Memory B cell (primary cell): Measurements from ENCODE around the gene TMEM266.

Source experiments
- ATAC-seq: fragments of 150-1000 bp; cut with Tn5 transposase; 2 replicates; pipeline ENCODE4 v1.10.0; 2021; ENCODE audit warnings: low read depth, mild to moderate bottlenecking, moderate library complexity
- DNase-seq, 2 donors: peaks; one replicate each; pipeline ENCODE4 v3.0.0; 2022; ENCODE audit warnings: low spot score in 2 of 2
- H3K27ac Mint-ChIP-seq: one replicate; pipeline ENCODE4 v1.8.0; 2022; ENCODE audit warnings: mild to moderate bottlenecking, moderate library complexity, mixed read lengths
- H3K27me3 Mint-ChIP-seq: one replicate; pipeline ENCODE4 v1.8.0; 2022; ENCODE audit warnings: mixed read lengths
- H3K36me3 Mint-ChIP-seq: one replicate; pipeline ENCODE4 v1.8.0; 2022; ENCODE audit warnings: mild to moderate bottlenecking, mixed read lengths
- H3K4me1 Mint-ChIP-seq: one replicate; pipeline ENCODE4 v1.8.0; 2022; ENCODE audit warnings: mixed read lengths
- H3K4me3 Mint-ChIP-seq: one replicate; pipeline ENCODE4 v1.8.0; 2022; ENCODE audit warnings: mild to moderate bottlenecking, moderate library complexity, mixed read lengths
- H3K9me3 Mint-ChIP-seq: one replicate; pipeline ENCODE4 v1.8.0; 2022; ENCODE audit warnings: mixed read lengths

Gene TMEM266

DNA sequence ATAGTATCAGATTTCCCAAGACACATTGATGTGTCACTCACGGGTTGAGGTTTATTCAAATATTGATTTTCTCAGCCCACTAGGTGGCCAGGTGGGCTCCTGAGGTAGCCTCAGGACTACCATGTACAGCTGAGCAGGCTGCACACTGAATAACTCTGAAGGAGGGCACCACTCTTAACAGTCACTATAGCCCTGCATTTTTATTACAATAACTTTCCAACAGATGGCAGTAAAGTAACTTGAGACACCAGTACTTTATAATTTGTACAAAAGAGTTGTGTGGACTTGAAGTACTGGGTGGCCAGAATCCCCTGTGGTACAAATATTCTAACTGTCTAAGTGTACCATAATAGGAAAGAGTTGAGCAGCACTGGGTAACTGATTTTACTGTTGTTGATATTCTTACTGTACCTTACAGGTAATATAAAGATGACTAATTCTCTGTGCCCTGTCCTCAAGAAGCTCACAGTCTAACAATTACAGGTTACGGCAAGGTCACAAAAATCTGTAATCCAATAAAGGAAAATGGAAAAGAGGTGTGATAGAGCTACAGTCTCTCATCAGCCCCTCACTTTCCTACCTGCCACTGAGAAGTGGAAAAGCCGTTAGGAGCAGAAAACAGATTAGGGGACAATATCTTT is 175.5 kb downstream of the TMEM266 start:
- no peak overlapping the region for H3K4me3 Mint-ChIP-seq
- H3K27me3 Mint-ChIP-seq, result no peaks in the 10 kb centered on the region
- peaks cover 2% of the 10 kb centered on the region for H3K4me1 Mint-ChIP-seq
- DNase-seq, result no peak
- H3K36me3 Mint-ChIP-seq, result peaks cover 6% of the 10 kb centered on the region
- peak; percentile 66 for ATAC-seq
- H3K9me3 Mint-ChIP-seq, result no peaks in the 10 kb centered on the region
- H3K27ac Mint-ChIP-seq, result no peak overlapping the region

DNA sequence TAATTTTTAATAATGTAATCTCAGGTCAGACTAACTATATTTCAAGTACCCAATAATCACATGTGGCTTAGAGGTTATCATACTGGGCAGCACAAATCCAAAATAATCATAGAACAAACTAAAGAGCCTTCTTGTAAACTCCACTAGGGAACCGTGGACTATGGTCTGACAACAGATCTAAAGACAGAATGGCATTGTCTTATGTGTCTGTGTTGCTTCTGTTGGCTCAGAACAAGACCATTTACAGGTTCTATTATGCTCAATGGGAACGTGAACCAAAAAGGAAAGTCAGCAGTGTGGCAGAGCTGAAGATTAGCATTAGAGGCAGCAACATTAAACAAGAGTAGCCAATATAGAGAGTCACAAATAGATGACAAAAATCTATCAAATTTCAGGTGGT is 176.6 kb downstream of the TMEM266 start:
- Mint-ChIP-seq H3K9me3 (no peaks in the 10 kb centered on the region), H3K27ac (no peak overlapping the region), H3K4me1 (peaks cover 2% of the 10 kb centered on the region), H3K4me3 (no peak overlapping the region), H3K27me3 (no peaks in the 10 kb centered on the region), H3K36me3 (peaks cover 3% of the 10 kb centered on the region)
- no peak for ATAC-seq
- DNase-seq, result no peak

DNA sequence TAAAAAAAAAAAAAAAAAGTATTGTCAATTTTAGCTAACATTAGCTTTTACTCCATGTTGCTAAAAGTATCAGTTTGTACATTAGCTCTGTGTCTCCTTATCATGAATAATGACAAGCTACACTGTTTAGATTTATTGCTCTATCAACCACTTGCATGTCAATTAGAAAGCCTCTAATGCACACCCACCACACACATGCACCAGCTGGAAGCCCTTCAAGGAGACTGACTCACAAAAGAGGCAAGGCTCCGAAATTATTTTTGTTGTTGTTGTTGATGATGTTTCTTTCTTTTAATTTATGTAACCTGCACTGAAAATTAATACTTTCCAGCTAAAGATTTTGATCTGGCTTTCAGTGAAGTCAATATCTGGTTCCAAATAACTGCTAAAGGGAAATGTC is 180.0 kb downstream of the TMEM266 start:
- H3K9me3 Mint-ChIP-seq, result no peaks in the 10 kb centered on the region
- peaks cover 8% of the 10 kb centered on the region for H3K36me3 Mint-ChIP-seq
- ATAC-seq, result no peak
- H3K27ac Mint-ChIP-seq, result no peak overlapping the region
- no peaks in the 10 kb centered on the region for H3K27me3 Mint-ChIP-seq
- H3K4me1 Mint-ChIP-seq, result peaks cover 2% of the 10 kb centered on the region
- no peak for DNase-seq
- no peak overlapping the region for H3K4me3 Mint-ChIP-seq

DNA sequence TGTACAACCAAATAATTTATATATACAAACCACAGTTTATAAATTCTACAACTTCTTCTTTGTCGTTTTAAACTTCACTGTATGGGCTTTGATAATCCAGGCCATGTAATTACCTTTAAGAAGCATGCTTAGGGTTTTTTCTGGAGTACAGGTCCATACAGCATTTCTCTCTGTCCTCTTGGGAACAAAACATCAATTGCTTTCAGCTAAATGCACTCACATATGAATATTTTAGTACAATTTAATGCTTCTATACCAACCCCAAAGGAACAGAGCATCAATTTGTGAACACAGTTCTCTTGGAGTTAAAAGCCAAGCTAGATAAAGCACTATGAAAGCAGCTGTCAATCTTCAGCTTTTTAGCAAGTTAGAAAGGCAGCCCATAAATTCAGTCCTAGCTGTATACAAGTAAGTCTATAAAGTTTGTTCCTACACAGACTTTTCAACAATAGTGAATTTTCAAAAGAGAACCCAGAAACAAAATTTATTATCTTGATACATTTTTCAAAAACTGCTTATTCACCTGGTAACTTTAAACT is 185.4 kb downstream of the TMEM266 start:
- no peak overlapping the region for H3K27ac Mint-ChIP-seq
- no peaks in the 10 kb centered on the region for H3K4me1 Mint-ChIP-seq
- ATAC-seq (no peak), DNase-seq (no peak)
- H3K4me3 Mint-ChIP-seq, result no peak overlapping the region
- no peaks in the 10 kb centered on the region for H3K27me3 Mint-ChIP-seq
- H3K9me3 Mint-ChIP-seq, result no peaks in the 10 kb centered on the region
- peaks cover 13% of the 10 kb centered on the region for H3K36me3 Mint-ChIP-seq

DNA sequence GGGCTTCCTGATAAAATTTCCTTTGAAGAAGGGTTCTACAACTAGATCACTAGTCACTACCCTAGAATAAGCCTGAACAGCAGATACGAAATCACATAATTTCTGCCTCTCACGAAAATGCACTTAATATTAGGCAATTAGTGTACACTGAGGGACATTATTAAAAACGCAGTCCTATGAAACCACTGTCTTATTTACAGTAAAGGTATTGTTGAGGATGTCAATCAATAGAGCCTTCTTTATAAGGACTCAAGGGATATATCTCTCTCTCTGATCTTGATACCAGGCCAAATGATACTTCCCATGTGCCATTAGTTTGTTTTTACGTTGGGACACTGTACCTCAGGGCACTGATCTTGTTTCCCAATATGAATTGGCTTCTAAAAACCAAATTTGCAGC is 191.9 kb downstream of the TMEM266 start:
- Mint-ChIP-seq H3K27me3 (no peaks in the 10 kb centered on the region), H3K9me3 (no peaks in the 10 kb centered on the region), H3K4me3 (no peak overlapping the region), H3K4me1 (no peaks in the 10 kb centered on the region), H3K27ac (no peak overlapping the region), H3K36me3 (peaks cover 3% of the 10 kb centered on the region)
- no peak for DNase-seq
- ATAC-seq, result no peak

DNA sequence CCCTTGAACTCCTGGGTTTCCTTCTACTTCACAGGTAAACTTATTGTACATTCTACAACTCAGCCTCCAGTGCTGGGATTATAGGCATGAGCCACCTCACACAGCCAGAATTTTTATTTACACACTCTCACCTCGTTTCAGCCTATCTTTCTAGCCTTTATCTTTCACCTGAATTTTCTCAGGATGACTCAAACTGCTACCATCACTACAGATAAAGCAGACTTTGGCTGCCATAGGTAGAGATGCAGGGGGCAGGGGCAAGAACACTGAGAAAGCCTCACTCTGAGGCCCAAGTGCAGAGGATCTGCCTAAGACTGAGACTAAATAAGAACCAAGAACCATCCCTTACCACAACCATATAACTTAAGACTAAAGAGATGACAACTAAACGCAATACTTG is 192.5 kb downstream of the TMEM266 start:
- peaks cover 3% of the 10 kb centered on the region for H3K36me3 Mint-ChIP-seq
- H3K4me1 Mint-ChIP-seq, result no peaks in the 10 kb centered on the region
- ATAC-seq (no peak), DNase-seq (no peak)
- no peak overlapping the region for H3K27ac Mint-ChIP-seq
- H3K27me3 Mint-ChIP-seq, result no peaks in the 10 kb centered on the region
- no peaks in the 10 kb centered on the region for H3K9me3 Mint-ChIP-seq
- H3K4me3 Mint-ChIP-seq, result no peak overlapping the region

DNA sequence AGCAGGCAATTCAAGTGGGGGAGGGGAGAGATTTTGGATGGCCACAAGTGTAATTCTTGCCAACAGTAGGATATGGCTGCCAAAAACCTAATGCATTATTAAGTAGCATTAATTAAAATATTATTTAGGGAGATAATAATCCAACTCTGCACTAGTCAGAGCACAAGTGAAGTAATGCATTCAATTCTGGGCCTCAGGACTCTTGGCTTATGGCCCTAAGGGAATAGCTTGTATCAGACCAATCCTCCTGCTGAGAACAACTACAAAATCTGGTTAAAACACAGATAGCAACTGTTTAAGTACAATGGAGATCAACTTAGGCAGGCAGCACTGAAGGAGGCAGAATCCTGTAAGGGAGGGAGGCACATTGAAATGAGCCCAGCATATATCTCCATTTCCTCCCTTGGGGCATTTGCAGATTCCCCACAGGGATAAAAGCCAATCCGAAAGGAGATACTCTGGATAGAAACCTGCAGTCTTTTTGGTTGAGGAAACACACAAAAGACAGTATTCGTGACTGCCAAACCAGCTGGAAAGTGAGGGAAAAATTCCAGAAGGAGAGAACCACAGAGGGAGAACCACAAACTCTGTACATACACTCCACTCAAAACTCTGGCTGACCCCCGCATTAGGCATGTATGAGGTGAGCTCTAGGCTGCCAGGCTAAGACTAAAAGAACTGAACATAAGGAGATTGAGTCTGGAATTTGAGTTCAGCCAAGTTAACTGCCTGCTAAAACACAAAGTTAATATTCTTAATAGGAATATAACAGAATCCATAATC is 194.1 kb downstream of the TMEM266 start:
- Mint-ChIP-seq H3K36me3 (peaks cover 3% of the 10 kb centered on the region), H3K27me3 (no peaks in the 10 kb centered on the region), H3K27ac (no peak overlapping the region), H3K9me3 (no peaks in the 10 kb centered on the region), H3K4me3 (no peak overlapping the region), H3K4me1 (no peaks in the 10 kb centered on the region)
- ATAC-seq, result no peak
- no peak for DNase-seq
